ENCODE results near the gene SSBP3.
"Not testable (repeated sequence)": the region's sequence is repeated elsewhere in the genome, so short reads cannot be mapped to it uniquely, and the experiment has no call there.

The SSBP3 gene
- total RNA-seq: 17.0 to 34.7 (median 34.6) reads per million in 3 experiments

DNA sequence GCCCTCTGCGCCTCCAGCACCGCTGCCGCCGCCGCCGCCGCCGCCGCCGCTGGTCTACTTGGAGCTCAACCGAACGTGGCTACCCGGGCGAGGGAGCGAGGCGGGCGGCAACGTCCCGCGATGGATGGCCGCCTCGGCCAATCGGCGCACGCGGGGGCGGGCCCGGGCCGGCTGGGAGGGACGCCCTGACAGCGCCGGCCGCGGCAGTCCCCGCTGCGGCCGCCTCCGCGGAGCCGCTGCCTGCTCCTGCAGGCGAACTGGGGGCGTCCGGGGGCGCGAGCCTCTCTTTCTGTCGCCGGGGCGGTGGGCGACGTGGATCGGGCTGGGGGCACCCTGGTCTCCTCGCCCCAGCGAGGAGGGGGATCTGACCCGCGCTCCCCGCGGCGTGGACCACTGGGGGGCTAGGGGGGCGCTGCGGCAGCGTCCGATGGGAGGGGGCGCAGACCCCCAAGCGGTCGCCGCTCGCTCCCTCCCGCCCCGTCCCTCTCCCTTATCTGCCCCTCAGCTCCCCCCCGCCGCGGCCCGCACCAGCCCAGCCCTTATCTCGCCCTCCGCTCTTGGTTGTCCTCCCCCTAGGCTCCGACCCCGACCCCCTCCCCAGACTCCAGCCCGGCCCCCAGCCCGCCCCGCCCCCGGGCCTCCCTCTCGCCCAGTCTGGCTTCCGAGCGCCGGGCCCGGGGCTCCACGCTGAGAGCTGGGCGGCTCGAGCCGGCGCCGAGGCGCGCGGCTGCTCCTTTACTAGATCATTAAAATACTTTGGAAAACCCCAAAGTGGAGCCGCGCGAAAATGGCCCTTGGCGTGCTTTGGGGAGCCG is at the start of gene SSBP3:
SSBP3 (minus strand) TSS at position 56 of the 815 bp plus-strand sequence.
- peak; percentile 93 for DNase-seq

DNA sequence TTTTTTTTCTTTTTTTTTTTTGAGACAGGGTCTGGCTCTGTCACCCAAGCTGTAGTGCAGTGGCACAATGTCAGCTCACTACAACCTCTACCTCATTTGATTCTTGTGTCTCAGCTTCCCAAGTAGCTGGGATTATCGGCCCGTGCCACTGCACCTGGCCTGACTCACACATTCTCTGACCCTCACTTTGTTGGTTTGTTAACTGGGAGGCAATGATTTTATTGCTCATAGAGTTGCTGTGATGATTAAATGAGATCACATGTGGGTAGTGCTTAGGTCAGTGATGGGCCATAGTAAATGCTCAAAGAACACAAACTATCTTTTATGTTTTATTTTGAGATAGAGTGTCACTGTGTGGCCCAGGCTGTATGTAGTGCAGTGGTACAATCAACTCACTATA is 47.3 kb upstream of the SSBP3 start:
- DNase-seq: no peak

DNA sequence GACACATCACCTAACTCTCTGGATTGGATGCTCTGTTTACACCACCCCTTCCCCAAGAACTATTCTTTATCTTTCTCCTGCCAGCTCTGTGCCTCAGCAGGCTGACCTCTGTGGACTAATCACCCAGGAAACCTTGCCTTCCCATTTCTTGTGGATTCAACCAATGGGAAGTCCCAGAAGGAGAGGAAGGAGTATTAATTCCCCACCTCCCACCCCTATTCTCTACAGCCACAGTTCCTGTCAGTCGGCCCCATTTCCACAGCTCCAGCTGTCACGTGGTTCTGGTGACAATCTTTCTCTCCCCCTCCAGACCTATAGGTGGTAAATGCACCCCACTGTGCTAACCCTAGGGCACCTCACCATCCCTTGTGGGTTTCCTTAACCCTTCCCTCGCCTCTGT is 46.8 kb upstream of the SSBP3 start:
- DNase-seq: no peak

DNA sequence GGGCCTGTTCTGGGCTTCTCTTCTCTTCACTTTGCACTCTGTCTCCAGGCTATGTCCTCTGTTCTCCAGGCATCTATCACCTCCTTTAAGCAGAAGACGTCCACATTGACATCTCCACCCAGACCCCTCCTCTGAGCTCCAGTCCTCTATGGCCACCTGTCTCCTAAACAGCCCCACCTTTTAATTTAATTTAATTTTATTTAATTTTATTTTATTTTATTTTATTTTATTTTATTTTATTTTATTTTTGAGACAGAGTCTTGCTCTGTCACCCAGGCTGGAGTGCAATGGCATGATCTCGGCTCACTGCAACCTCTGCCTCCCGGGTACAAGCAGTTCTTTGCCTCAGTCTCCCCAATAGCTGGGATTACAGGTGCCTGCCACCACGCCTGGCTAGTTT is 43.2 kb upstream of the SSBP3 start:
- DNase-seq: not testable (repeated sequence)

DNA sequence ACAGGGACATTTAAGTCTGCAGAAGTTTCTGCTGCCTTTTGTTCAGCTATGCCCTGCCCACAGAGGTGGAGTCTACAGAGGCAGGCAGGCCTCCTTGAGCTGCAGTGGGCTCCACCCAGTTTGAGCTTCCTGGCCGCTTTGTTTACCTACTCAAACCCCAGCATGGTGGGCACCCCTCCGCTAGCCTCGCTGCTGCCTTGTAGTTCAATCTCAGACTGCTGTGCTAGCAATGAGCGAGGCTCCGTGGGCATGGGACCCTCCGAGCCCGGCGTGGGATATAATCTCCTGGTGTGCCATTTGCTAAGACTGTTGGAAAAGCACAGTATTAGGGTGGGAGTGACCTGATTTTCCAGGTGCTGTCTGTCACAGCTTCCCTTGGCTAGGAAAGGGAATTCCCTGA is 42.6 kb upstream of the SSBP3 start:
- not testable (repeated sequence) for DNase-seq

DNA sequence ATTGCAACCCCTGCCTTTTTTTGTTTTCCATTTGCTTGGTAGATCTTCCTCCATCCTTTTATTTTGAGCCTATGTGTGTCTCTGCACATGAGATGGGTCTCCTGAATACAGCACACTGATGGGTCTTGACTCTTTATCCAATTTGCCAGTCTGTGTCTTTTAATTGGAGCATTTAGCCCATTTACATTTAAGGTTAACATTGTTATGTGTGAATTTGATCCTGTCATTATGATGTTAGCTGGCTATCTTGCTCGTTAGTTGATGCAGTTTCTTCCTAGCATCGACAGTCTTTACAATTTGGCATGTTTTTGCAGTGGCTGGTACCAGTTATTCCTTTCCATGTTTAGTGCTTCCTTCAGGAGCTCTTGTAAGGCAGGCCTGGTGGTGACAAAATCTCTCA is 40.9 kb upstream of the SSBP3 start:
- DNase-seq: not testable (repeated sequence)

DNA sequence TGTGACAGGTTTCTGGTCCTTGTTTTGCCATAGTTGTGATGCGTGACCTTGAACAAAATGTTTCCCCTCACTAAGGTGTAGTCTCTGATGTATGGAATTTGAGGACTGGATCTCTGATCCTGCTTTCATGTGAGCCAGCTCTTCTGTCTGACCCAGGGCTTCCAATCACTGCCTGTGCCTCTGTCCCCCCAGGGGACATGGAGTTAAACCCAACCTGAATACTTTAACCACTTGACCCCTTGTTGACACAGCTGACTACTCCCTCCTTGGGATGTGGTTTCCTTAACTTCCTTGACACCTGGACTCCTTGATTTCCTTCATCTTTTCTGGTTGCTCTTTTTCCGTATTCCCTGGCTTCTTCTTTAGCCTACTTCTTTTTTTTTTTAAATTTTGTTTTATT is 36.0 kb upstream of the SSBP3 start:
- no peak for DNase-seq

DNA sequence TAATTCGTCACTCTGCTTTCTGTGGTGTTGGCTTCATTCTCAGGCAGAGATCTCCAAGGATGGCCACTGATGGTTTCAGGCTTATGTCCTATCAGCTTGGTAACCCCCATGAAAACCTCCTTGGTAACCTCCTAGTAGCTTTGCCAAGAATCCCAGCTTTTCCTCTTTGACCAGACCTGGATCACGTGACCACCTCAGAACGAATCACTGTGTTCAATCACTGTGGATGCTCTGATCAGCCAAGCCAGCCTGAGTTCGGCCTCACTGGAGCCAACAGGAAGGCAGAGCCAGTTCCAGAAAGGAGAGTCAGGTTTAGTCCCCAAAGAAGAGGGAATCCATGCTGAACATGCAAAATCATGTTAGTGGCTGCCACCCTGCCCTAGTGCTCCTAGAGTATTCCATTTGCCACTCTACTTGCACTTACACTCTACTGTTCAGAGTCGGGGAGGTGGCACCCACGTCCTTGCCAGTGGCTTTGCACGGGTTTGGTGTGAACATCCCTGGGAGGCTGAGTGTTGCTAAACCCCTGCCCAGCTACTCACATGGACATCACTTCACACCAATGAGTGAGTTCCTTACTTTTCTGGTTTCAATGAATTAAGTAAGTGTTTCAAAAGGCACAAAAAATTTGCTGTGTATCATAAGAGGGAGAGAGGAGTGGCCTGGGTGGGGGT is 33.5 kb upstream of the SSBP3 start:
- DNase-seq: no peak

DNA sequence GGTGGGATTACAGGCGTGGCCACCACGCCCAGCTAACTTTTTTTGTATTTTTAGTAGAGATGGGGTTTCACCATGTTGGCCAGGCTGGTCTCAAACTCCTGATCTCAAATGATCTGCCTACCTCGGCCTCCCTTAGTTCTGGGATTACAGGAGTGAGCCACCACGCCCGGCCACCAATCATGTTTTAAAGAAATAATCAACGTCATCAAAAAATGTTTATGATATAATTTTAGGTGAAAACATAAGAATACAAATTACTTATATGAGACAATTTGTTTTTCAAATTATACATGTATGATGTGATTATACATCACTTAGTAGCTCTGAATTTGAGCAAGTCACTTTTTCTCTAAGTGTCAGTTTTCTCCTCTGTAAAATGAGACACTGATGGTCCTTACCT is 31.6 kb upstream of the SSBP3 start:
- DNase-seq: no peak

DNA sequence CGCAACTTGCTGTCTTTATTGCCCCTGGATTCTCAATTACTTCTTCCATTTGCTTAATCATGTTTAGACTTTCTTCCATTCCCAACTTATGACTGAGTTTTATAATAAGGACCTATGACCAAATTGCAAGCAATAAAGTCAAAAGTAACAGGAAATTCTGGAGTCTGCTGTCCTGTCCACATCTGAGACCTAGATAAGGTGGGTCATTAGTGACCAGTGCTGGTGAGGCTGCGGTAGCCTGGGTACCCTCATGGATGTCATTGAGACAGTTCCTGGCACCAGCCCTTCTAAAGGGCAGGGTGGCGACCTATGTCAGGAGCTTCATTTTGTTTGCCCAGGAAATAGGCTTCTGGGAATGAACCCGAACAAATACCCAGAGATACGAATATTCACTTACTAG is 30.6 kb upstream of the SSBP3 start:
- no peak for DNase-seq

DNA sequence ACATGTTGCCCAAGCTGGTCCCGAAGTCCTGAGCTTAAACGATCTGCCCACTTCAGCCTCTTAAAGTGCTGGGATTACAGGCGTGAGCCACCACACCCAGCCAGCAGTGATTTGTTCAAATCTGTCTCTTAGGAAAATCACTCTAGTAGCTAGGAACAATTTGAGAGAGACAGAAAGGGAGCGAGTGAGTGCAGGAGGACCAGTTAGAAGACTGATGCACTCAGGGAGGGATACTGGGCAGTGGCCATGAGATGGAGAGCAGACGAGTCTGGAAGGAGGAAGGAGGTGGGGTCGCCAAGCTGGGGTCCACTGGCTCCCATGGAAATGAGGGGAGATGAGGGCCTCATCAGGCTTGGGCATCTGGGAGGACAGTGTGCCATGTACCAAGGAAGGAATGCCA is 23.6 kb upstream of the SSBP3 start:
- DNase-seq: no peak

DNA sequence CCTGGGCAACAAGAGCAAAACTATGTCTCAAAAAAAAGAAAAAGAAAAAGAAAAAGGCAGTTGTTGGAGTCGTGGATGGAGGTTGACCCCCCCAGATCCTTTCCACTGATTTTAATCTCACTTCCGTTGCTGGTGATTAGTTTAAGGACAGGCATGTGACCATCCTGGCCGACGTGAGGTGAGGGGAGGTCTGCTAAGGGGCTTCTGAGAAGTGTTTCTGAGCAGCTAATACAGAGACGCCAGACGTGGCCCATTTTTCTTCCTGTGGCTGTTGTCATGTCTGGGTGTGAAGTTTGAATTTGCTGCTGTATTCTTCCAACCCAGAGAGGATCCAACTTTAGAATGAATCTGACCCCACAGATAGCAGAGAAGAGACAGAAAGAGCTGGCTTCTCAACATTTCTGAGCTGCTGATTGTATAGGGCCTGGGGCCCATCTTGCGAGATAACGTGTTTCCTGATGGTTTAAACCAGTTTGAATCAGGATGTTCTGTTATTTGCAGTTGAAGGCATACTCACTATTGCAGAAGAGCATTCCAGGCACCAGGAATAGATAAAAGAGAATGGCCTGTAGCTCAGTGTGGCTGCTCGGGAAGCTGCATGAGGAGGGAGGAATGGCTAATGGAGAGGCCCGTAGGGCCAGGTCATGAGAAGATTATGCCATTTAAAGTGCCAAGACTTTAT is 22.8 kb upstream of the SSBP3 start:
- DNase-seq: no peak

DNA sequence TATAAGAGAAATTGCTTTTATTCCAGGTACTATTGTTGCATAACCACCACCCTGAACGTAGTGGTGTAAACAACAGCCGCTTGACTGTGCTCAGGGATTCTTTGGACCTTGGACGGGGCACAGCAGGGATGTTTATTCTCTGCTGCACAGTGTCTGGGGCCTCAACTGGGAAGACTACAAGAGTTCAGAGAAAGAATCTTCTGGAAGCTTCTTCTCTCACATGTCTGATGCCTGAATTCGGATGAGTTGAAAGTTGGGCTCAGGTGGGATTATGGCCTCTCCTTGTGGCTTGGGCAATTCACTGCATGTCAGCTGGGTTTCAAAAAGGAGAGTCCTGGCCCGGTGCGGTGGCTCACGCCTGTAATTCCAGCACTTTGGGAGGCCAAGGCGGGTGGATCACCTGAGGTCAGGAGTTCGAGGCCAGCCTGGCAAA is 19.0 kb upstream of the SSBP3 start:
- no peak for DNase-seq

DNA sequence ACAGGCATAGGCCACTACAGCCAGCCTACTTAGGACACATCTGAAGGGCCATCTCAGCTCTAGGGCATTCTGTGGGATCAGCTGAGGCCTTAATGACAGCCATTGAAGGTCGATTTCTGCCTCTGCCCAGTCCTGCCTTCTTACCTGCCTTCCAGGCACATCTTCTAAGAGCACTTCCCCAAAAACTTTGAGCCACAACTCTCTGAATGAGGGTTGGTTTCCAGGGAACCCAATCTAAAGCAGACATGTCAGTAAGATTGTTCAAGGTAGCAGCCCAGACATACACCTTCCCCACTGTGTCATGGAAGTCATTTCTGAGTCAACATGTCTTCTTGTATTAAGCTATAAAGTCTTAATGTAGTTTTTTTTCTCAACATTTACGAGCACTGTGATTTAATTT is 18.2 kb upstream of the SSBP3 start:
- no peak for DNase-seq

DNA sequence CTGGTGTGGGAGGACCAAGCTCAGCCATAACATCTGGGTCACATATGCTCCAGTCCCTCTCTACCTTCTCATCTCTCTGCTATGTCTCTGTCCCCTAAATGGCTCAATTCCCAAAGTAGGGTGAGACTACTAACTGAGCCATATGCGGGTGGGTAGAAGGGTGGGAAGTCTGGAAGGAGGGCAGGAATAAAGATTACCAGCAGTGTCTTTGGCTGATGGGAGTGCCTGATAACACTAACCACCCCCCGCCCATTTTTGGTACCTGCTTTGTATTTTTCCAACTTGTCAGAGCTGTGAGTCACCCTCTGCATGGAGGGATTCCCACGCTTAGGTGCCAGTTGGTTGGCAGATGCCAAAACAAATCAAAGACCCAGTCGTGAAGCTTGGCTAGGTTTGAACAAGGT is 14.9 kb upstream of the SSBP3 start:
- no peak for DNase-seq

DNA sequence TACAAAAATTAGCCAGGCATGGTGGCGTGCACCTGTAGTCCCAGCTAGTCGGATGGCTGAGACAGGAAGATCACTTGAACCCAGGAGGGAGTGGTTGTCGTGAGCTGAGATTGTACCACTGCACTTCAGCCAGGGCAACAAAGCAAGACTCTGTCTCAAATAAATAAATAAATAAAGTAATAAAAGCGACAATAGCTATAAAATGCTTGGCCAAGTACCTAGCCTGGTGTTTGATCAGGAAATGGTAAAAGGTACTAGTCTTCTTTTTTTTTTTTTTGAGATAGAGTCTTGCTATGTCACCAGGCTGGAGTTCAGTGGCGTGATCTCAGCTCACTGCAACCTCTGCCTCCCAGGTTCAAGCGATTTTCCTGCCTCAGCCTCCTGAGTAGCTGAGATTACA is 12.4 kb upstream of the SSBP3 start:
- DNase-seq: not testable (repeated sequence)

DNA sequence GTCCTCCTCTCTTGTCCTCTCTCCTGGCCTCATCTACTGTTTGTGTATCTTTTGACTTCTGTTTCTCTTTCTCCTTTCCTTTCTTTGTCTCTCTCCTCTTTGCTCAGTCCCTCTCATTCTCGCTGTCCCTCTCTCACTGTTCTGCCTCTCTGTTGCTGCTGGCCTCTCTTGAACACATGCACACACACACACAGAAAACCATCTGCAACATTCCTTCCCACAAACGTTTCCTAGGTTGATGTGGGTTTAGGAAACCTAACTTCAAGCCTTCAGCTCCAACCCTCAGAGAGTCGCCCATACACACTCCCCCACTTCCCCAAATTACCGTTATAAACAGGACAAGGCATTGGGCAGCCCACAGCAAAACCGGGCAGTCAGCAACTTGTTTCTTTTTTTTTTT is 10.9 kb upstream of the SSBP3 start:
- DNase-seq: no peak

DNA sequence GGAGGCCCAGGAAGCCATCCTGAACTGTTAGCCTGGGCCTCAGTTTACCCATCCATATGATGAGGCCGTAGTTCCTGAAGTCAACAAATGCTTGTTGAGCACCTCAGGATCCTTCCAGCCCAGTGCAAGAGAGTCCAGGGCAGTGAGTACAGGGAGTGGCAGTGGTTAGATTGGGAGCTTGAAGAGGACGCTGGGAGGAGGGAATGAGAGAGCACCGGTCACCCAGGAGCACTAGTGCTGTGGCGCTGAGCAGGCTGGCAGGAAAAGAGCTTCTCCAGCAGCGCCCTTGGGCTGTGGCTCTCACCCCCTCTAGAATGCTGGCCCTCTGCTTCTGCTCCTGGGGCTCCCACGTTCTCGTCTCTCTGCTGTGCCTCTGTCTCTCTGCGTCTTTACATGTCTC is 10.2 kb upstream of the SSBP3 start:
- no peak for DNase-seq

DNA sequence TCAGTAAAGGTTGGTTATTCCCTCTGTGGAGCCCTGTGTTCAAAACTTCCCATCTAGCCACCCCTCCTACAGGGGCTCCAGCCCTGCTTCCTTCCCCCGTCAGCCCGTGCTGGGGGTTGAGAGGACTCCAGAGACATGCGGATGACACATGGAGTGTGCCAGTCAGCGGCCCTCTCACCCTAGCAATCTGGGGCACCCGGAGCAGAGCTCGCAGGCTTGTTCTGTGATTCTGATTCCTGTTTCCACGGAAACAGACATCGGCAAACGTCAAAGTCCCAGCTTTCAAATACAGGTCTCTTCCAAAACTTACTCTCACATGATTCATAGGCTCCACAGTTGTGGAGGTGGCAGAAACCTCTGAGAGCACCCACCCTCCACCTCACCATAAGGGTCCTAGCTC is 9.8 kb upstream of the SSBP3 start:
- no peak for DNase-seq

DNA sequence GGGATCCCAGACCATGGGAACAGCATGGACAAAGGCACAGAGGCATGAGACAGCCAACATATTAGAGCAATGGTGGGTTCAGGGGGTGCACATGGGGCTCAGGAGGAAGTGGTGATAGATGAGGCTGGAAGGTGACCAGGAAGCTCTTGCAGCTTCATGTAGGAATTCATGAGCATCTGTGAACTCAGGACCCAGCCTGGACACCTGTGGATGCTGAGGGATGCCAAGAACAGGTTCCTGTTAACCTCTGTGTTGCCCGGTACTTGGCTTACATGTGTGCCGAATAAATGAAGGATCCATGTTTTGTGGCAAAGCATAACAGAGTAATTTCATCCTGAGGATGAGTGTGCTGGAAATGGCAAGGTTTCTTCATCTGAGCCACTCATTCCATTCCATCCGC is 9.3 kb upstream of the SSBP3 start:
- DNase-seq: no peak

DNA sequence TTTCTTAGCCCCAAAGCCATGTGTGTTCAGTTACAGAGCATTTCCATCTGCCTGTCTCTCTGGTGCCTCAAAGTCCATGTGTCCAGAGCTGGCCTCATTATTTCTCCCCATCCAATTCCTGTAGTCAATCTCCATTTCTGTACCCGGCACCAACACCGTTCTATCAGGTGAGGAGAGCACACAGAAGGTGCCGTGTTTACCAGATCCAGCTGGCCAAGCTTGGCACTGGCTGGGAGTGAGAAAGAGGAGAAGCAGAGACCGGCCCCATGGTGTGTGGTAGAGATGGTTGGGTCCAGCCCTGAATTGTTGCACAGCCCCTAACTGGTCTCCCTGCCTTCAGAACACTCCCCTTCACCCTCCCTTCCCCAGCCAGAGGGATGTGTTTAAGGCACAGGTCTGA is 7.5 kb upstream of the SSBP3 start:
- DNase-seq: no peak

DNA sequence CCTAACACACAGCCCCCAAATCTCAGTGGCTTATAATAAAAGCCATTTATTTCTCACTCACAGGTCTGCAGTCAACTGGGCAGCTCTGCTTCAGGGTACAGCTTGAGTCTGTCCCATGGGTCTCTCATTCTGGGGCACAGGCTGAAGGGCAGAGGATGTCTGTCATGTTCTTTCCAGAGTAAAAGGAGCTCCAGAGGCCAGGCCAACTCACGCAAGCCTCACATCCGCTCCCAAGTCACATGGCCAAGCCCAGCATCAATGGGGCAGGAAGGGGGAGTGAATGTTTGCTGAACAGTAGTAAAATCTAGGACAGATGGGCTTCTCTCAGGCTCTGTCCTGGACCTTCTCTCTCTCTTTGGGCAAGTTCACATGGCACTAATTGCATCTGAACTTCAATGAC is 7.1 kb upstream of the SSBP3 start:
- DNase-seq: no peak

DNA sequence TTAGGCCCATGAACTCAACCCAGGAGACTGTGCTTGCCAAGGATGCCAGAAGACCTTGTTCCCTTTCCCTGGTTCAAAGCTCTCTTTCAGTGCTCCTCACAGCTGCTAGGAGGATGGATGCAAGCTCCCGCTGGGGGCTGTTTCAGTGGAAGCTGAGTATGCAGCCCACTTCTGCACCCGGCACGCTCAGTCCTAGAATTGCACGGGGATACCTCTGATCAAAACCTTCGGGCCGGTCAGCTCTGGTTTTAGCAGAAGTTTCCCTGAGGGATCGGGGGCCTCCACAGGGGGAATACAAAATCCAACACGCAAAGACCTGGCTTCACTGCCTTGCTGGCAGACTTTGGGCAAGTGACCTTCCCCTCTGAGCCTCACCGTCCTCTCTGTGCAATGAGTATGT is 4.2 kb upstream of the SSBP3 start:
- no peak for DNase-seq
